Ectodermal cell (in vitro differentiated cells): ENCODE results near the gene TMEM132D.

ENCODE experiments used
- H3K27ac ChIP-seq: 2 replicates; pipeline ENCODE4 v1.7.0; 2013; ENCODE audit warnings: mild to moderate bottlenecking, low read depth, low read length; ENCODE audit not compliant: insufficient read depth, poor library complexity, severe bottlenecking
- H3K27me3 ChIP-seq: 2 replicates; pipeline ENCODE4 v1.7.0; 2013; ENCODE audit warnings: mild to moderate bottlenecking, low read length; ENCODE audit not compliant: insufficient read depth, control insufficient read depth, poor library complexity, severe bottlenecking
- H3K36me3 ChIP-seq: one replicate; pipeline ENCODE4 v1.7.0; 2013; ENCODE audit warnings: low read length; ENCODE audit not compliant: control insufficient read depth, insufficient read depth
- H3K4me1 ChIP-seq: one replicate; pipeline ENCODE4 v1.7.0; 2013; ENCODE audit warnings: low read length; ENCODE audit not compliant: control insufficient read depth, insufficient read depth
- H3K4me3 ChIP-seq: 2 replicates; pipeline ENCODE4 v1.7.0; 2013; ENCODE audit warnings: low read depth, low read length, control low read depth; ENCODE audit not compliant: insufficient read depth
- H3K9me3 ChIP-seq: 2 replicates; pipeline ENCODE4 v1.7.0; 2013; ENCODE audit warnings: mild to moderate bottlenecking, low read length, moderate library complexity; ENCODE audit not compliant: control insufficient read depth
- WGBS, 2 experiments: methylation state at CpG; one replicate each; pipeline ENCODE4 v1.1.7; 2013; ENCODE audit warnings: missing lambda C conversion rate in 2 of 2; 5-methylcytosine and 5-hydroxymethylcytosine counted together

TMEM132D gene

GRCh38 chr12:129753586-129753985 lies 150.2 kb downstream of the TMEM132D start:
- Histone ChIP-seq H3K27ac (no peak overlapping the region), H3K36me3 (no peaks in the 10 kb centered on the region), H3K4me1 (no peaks in the 10 kb centered on the region), H3K9me3 (no peaks in the 10 kb centered on the region), H3K27me3 (no peaks in the 10 kb centered on the region), H3K4me3 (no peak overlapping the region)
- WGBS, 2 experiments, result 92% methylated on average over 6 of the region's 6 CpGs

DNA sequence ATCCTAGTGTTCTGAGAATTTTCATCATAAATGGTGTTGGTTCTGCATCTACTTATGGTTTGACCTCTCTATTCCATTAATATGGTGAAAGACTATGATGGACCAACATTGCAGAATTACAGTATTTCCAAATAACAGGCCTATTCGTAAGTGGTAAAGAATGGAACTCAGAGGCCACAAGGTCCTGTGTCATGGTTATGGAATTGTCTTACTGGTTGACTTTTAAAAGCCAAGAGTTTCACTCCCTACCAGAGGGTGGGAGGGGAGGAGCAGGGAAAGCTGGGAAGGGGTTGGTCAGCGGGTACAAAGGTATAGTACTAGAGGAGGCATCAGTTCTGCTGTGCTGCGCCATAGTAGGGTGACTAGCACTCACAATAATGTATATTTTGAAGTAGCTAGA lies 153.4 kb downstream of the TMEM132D start:
- Histone ChIP-seq H3K9me3 (no peaks in the 10 kb centered on the region), H3K4me3 (no peak overlapping the region), H3K27ac (no peak overlapping the region), H3K4me1 (no peaks in the 10 kb centered on the region), H3K36me3 (no peaks in the 10 kb centered on the region), H3K27me3 (no peaks in the 10 kb centered on the region)
- 83 to 100% methylated on average over 2 to 3 of the region's 3 CpGs for WGBS, 2 experiments

DNA sequence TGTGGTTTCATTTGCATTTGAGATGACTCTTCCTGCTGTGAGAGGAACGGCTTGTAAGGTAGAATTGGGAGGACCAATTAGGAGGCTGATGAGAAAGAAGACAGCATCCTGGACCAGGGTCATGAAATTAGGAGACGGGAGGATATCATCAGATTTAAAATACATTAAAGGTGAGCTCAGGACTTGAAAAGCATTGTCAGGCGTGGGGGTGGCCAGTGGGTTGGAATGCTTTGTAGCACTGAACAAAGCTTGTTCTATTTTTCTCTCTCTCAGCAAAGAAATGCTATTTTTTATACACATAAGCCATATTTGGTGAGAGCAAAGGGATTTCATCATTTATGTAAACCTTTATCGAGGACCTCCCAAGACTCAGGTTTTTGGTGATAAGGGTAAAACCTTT lies 157.5 kb downstream of the TMEM132D start:
- H3K27ac ChIP-seq, result no peak overlapping the region
- no peaks in the 10 kb centered on the region for H3K4me1 ChIP-seq
- no peak overlapping the region for H3K4me3 ChIP-seq
- H3K36me3 ChIP-seq, result no peaks in the 10 kb centered on the region
- no peaks in the 10 kb centered on the region for H3K9me3 ChIP-seq
- no peaks in the 10 kb centered on the region for H3K27me3 ChIP-seq
- 89 to 90% methylated on average over 4 of the region's 4 CpGs for WGBS, 2 experiments

DNA sequence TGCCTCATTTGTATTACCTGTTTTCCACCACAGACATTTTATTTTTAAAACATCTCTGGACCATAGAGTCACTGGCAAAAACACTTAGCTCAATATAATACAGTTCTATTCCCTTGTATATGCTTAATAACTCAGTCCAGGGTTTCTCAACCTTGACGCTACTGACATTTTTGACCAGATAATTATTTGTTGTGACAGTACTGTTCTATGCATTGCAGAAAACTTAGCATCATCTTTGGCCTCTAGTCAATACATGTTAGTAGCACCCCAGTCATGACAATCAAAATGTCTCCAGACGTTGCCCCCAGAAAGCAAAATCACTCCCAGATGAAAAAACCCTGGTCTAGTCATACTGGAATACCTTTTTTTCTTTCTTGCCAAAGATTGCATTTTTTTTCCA lies 174.7 kb downstream of the TMEM132D start:
- Histone ChIP-seq H3K9me3 (no peaks in the 10 kb centered on the region), H3K27ac (no peak overlapping the region), H3K4me3 (no peak overlapping the region), H3K36me3 (no peaks in the 10 kb centered on the region), H3K4me1 (no peaks in the 10 kb centered on the region), H3K27me3 (no peaks in the 10 kb centered on the region)
- 85 to 96% methylated on average over 2 of the region's 2 CpGs for WGBS, 2 experiments

DNA sequence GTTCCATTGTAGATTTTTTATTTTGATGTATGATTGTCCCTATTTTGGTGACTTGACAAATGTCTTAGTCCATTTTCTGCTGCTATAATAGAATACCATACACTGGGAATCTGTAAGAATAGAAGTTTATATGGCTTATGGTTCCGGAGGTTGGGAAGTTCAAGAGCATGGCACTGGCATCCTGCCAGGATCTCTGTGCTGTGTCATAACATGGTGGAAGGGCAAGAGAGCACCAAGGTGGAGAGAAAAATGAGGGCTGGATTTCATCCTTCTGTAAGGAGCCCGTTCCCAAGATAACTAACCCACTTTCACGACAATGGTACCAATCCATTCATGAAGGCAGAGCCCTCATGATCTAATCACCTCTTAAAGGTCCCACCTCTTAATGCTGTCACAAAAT lies 176.7 kb downstream of the TMEM132D start:
- H3K4me1 ChIP-seq, result no peaks in the 10 kb centered on the region
- no peak overlapping the region for H3K27ac ChIP-seq
- WGBS, 2 experiments, result 90 to 98% methylated on average over 3 of the region's 3 CpGs

DNA sequence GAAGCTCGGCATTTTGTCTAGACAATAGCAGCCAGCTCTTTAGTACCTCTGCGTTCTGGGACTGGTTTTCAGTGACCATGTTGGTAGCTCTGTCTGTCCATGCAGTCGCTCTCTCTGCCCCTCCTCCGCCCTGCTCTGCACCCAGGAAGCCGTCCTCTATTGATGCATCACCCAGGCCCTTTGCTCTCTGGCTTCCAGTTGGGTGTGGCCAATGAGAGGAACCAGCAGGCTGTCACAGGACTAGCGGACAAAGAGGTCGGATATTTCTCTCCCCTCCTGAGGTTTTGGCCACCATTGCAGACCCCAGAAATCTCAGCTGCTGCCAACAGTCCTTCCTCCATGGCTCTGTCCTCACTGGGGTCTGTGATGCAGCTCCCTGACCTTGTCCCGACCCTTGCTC lies 180.6 kb downstream of the TMEM132D start:
- Histone ChIP-seq H3K36me3 (no peaks in the 10 kb centered on the region), H3K27me3 (no peaks in the 10 kb centered on the region), H3K27ac (no peak overlapping the region), H3K9me3 (no peaks in the 10 kb centered on the region), H3K4me1 (no peaks in the 10 kb centered on the region), H3K4me3 (no peak overlapping the region)
- WGBS, 2 experiments, result 90 to 92% methylated on average over 8 of the region's 8 CpGs

More for the DNA sequence above, 176.7 kb downstream of the TMEM132D start:
- H3K27me3 ChIP-seq, result no peaks in the 10 kb centered on the region
- H3K9me3 ChIP-seq, result no peaks in the 10 kb centered on the region
- H3K4me3 ChIP-seq, result no peak overlapping the region
- H3K36me3 ChIP-seq, result no peaks in the 10 kb centered on the region

DNA sequence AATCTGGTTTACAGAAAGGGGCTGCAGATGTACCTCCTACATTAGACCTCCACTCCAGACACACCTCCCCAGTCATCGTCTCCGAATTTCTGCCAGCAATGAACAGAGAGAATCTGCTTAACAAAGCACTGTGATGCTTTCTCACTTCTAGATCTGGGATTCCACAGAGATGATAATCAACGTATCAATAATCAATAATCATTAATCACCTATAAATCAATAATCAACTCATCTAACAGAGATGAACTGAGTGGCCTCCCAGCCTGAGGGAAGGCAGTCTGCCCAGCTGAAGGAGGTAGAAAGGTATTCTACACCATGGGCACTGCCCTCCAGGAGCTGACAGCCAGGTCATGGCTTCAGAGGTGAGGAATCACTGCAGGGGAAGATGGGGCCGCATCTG lies 183.2 kb downstream of the TMEM132D start:
- H3K27ac ChIP-seq, result no peak overlapping the region
- no peaks in the 10 kb centered on the region for H3K4me1 ChIP-seq
- no peaks in the 10 kb centered on the region for H3K36me3 ChIP-seq
- H3K9me3 ChIP-seq, result no peaks in the 10 kb centered on the region
- H3K27me3 ChIP-seq, result no peaks in the 10 kb centered on the region
- WGBS, 2 experiments, result 93 to 94% methylated on average over 4 of the region's 4 CpGs
- no peak overlapping the region for H3K4me3 ChIP-seq

GRCh38 chr12:129719416-129719815 lies 184.4 kb downstream of the TMEM132D start:
- Histone ChIP-seq H3K9me3 (no peaks in the 10 kb centered on the region), H3K27ac (no peak overlapping the region), H3K27me3 (no peaks in the 10 kb centered on the region), H3K4me3 (no peak overlapping the region), H3K36me3 (no peaks in the 10 kb centered on the region), H3K4me1 (no peaks in the 10 kb centered on the region)
- WGBS, 2 experiments, result 74 to 91% methylated on average over 3 of the region's 3 CpGs

- Histone ChIP-seq H3K27ac (no peak overlapping the region), H3K4me3 (no peak overlapping the region), H3K9me3 (no peaks in the 10 kb centered on the region), H3K4me1 (no peaks in the 10 kb centered on the region), H3K36me3 (no peaks in the 10 kb centered on the region), H3K27me3 (no peaks in the 10 kb centered on the region)
- 88 to 99% methylated on average over 1 of the region's 2 CpGs for WGBS, 2 experiments
These were observed 186.4 kb downstream of the TMEM132D start for GRCh38 chr12:129717438-129717837.

- H3K27ac ChIP-seq, result no peak overlapping the region
- WGBS, 2 experiments, result 96 to 97% methylated on average over 9 of the region's 9 CpGs
- no peak overlapping the region for H3K4me3 ChIP-seq
- no peaks in the 10 kb centered on the region for H3K36me3 ChIP-seq
- no peaks in the 10 kb centered on the region for H3K9me3 ChIP-seq
- no peaks in the 10 kb centered on the region for H3K27me3 ChIP-seq
- no peaks in the 10 kb centered on the region for H3K4me1 ChIP-seq
These were observed 187.0 kb downstream of the TMEM132D start for GRCh38 chr12:129716825-129717224.

DNA sequence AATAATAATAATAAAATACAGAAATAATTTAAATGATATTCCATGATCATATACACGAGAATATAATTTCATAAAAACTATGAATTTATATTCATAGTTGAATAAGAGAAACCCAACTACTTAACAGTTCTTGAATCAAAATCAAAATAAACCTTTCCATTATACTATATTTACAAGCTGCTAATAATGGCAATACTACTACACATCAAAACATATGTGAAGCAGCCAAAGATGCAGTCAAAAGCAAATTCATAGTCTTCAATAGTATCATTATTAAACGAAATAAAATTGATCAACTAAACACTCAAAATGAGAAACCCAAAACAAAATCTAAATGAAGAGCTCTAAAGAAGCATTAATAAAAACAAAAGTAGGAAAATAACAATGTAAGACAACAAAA lies 197.1 kb downstream of the TMEM132D start:
- Histone ChIP-seq H3K9me3 (no peaks in the 10 kb centered on the region), H3K4me3 (no peak overlapping the region), H3K27me3 (no peaks in the 10 kb centered on the region), H3K36me3 (no peaks in the 10 kb centered on the region), H3K4me1 (no peaks in the 10 kb centered on the region), H3K27ac (no peak overlapping the region)
- 100% methylated on average over 1 of the region's 2 CpGs; no CpG with 5 or more reads in 1 of the 2 experiments for WGBS, 2 experiments
